Peyer's patch (tissue), 4 donors: ENCODE measurements around the gene TTLL12. TPM values are rescaled to one million over a fixed set of nuclear protein-coding genes. Genes with fewer than 3 reads are reported as not detected.

Experiments used
- DNase-seq, 3 donors: peaks; one replicate each; pipeline ENCODE4 v3.0.0-alpha.2; 2017 to 2019
- H3K27ac ChIP-seq, 4 donors: fragments of 200-600 bp; sonication (generic); one replicate each; pipeline ENCODE4 v1.5.1; 2016 to 2019
- H3K27me3 ChIP-seq, 2 donors: fragments of 200-600 bp; sonication (generic); one replicate each; pipeline ENCODE4 v1.5.1; 2019
- H3K36me3 ChIP-seq, 3 donors: fragments of 200-600 bp; sonication (generic); one replicate each; pipeline ENCODE4 v1.5.1; 2016 to 2019
- H3K4me1 ChIP-seq, 4 donors: fragments of 200-600 bp; sonication (generic); one replicate each; pipeline ENCODE4 v1.5.1; 2016 to 2019
- H3K4me3 ChIP-seq, 4 donors: fragments of 200-600 bp; sonication (generic); 1 replicate in 3 of 4; 2 replicates in 1 of 4; pipeline ENCODE4 v1.5.1; 2016 to 2019; ENCODE audit warnings: mild to moderate bottlenecking in 1 of 4
- H3K9me3 ChIP-seq, 4 donors: fragments of 200-600 bp; sonication (generic); one replicate each; pipeline ENCODE4 v1.5.1; 2016 to 2019; ENCODE audit warnings: mild to moderate bottlenecking in 1 of 4
- CTCF ChIP-seq, 6 experiments: fragments of 450-650 bp in 4 of 6; fragments of 200-600 bp in 2 of 6; sonication (generic) in 1 of 6; IDR thresholded peaks; one replicate each; pipeline ENCODE4 v1.5.1; 2017 to 2019; ENCODE audit warnings: antibody characterized with exemption in 6 of 6, mild to moderate bottlenecking in 3 of 6, moderate library complexity in 1 of 6
- POLR2A ChIP-seq, 2 donors: fragments of 450-650 bp; IDR thresholded peaks; one replicate each; pipeline ENCODE4 v1.5.1; 2017; ENCODE audit warnings: antibody characterized with exemption in 2 of 2, mild to moderate bottlenecking in 2 of 2, moderate library complexity in 2 of 2
- total RNA-seq, 4 donors: library from RNA; depleted of rRNA; stranded (reverse); fragments of >200 nt; gene quantifications; one replicate each; pipeline ENCODE4 v1.1.0, GENCODE V29; 2016

Gene TTLL12
- total RNA-seq, 4 donors from 2014 or later: 34.7 to 77.8 (median 58.2) TPM

GRCh38 chr22:43200555-43200954, 13.6 kb upstream of the TTLL12 start:
- no peaks in the 10 kb centered on the region for H3K4me1 ChIP-seq
- no peak overlapping the region for H3K27ac ChIP-seq
- no peaks in the 10 kb centered on the region for H3K9me3 ChIP-seq
- TF ChIP-seq CTCF (IDR thresholded peaks at IDR 0.05): no peak
- no peak for TF ChIP-seq POLR2A (IDR thresholded peaks at IDR 0.05)
- H3K4me3 ChIP-seq: no peak overlapping the region
- H3K27me3 ChIP-seq: no peaks in the 10 kb centered on the region
- no peak for DNase-seq
- H3K36me3 ChIP-seq: no peaks in the 10 kb centered on the region

GRCh38 chr22:43200031-43200430, 13.1 kb upstream of the TTLL12 start:
- no peaks in the 10 kb centered on the region for H3K27me3 ChIP-seq
- no peaks in the 10 kb centered on the region for H3K9me3 ChIP-seq
- no peaks in the 10 kb centered on the region for H3K4me1 ChIP-seq
- no peaks in the 10 kb centered on the region for H3K36me3 ChIP-seq
- H3K27ac ChIP-seq: no peak overlapping the region
- H3K4me3 ChIP-seq: no peak overlapping the region
- DNase-seq: no peak
- no peak for TF ChIP-seq CTCF (IDR thresholded peaks at IDR 0.05)

GRCh38 chr22:43199541-43199940, 12.6 kb upstream of the TTLL12 start:
- Histone ChIP-seq H3K4me3 (no peak overlapping the region), H3K27me3 (no peaks in the 10 kb centered on the region), H3K9me3 (no peaks in the 10 kb centered on the region), H3K27ac (no peak overlapping the region), H3K4me1 (no peaks in the 10 kb centered on the region), H3K36me3 (no peaks in the 10 kb centered on the region)
- no peak for DNase-seq
- no peak for TF ChIP-seq POLR2A (IDR thresholded peaks at IDR 0.05)
- TF ChIP-seq CTCF (IDR thresholded peaks at IDR 0.05): no peak

GRCh38 chr22:43198936-43199335, 12.0 kb upstream of the TTLL12 start:
- H3K36me3 ChIP-seq: no peaks in the 10 kb centered on the region
- no peak overlapping the region for H3K27ac ChIP-seq
- H3K4me1 ChIP-seq: no peaks in the 10 kb centered on the region
- TF ChIP-seq CTCF (IDR thresholded peaks at IDR 0.05): no peak
- TF ChIP-seq POLR2A (IDR thresholded peaks at IDR 0.05): no peak
- no peak for DNase-seq
- no peaks in the 10 kb centered on the region for H3K9me3 ChIP-seq
- no peaks in the 10 kb centered on the region for H3K27me3 ChIP-seq
- H3K4me3 ChIP-seq: no peak overlapping the region

GRCh38 chr22:43198126-43198525, 11.2 kb upstream of the TTLL12 start:
- DNase-seq: no peak
- no peak for TF ChIP-seq POLR2A (IDR thresholded peaks at IDR 0.05)
- no peak for TF ChIP-seq CTCF (IDR thresholded peaks at IDR 0.05)

GRCh38 chr22:43197271-43197941, 10.5 kb upstream of the TTLL12 start:
- Histone ChIP-seq H3K4me1 (no peaks in the 10 kb centered on the region), H3K27me3 (no peaks in the 10 kb centered on the region), H3K27ac (no peak overlapping the region), H3K36me3 (no peaks in the 10 kb centered on the region), H3K4me3 (no peak overlapping the region), H3K9me3 (no peaks in the 10 kb centered on the region)
- no peak for DNase-seq
- TF ChIP-seq POLR2A (IDR thresholded peaks at IDR 0.05) (no peak), CTCF (IDR thresholded peaks at IDR 0.05) (no peak)

More at GRCh38 chr22:43198126-43198525, 11.2 kb upstream of the TTLL12 start:
- no peaks in the 10 kb centered on the region for H3K27me3 ChIP-seq
- H3K9me3 ChIP-seq: no peaks in the 10 kb centered on the region
- H3K4me1 ChIP-seq: no peaks in the 10 kb centered on the region
- H3K4me3 ChIP-seq: no peak overlapping the region
- no peak overlapping the region for H3K27ac ChIP-seq
- H3K36me3 ChIP-seq: no peaks in the 10 kb centered on the region
